Lung (tissue), 12 donors: ENCODE data around the gene DHRS1. TPM values are rescaled to one million over a fixed set of nuclear protein-coding genes. Genes with fewer than 3 reads are reported as not detected.

Experiments used
- ATAC-seq: fragments of 200-7000 bp; cut with Tn5 transposase; one replicate; pipeline ENCODE4 v1.9.1; 2020; ENCODE audit warnings: moderate number of reproducible peaks; ENCODE audit not compliant: insufficient read depth, low FRiP score
- DNase-seq, 3 donors: peaks; one replicate each; pipeline ENCODE4 v3.0.0-alpha.2; 2013 to 2017
- H3K27ac ChIP-seq, 2 donors: one replicate each; pipeline ENCODE4 v1.5.1; 2013; ENCODE audit warnings: mild to moderate bottlenecking in 2 of 2, moderate library complexity in 2 of 2, control low read depth in 1 of 2, inconsistent platforms in 1 of 2, low read depth in 1 of 2, low read length in 1 of 2
- H3K27me3 ChIP-seq, 3 donors: one replicate each; pipeline ENCODE4 v1.5.1; 2013; ENCODE audit warnings: low read length in 2 of 3; ENCODE audit not compliant: control insufficient read depth in 3 of 3, insufficient read depth in 3 of 3
- H3K36me3 ChIP-seq, 4 donors: one replicate each; pipeline ENCODE4 v1.5.1; 2013; ENCODE audit warnings: low read length in 4 of 4, mild to moderate bottlenecking in 1 of 4, moderate library complexity in 1 of 4; ENCODE audit not compliant: control insufficient read depth in 4 of 4, insufficient read depth in 4 of 4
- H3K4me1 ChIP-seq, 5 donors: one replicate each; pipeline ENCODE4 v1.5.1; 2013; ENCODE audit warnings: low read length in 5 of 5, mild to moderate bottlenecking in 2 of 5, moderate library complexity in 1 of 5; ENCODE audit not compliant: control insufficient read depth in 5 of 5, insufficient read depth in 5 of 5
- H3K4me3 ChIP-seq: one replicate; pipeline ENCODE4 v1.5.1; 2013; ENCODE audit warnings: mild to moderate bottlenecking, control low read depth, moderate library complexity
- H3K9ac ChIP-seq, 2 donors: one replicate each; pipeline ENCODE4 v1.5.1; 2013; ENCODE audit warnings: low read length in 2 of 2, control low read depth in 1 of 2; ENCODE audit not compliant: insufficient read depth in 1 of 2
- H3K9me3 ChIP-seq, 4 donors: one replicate each; pipeline ENCODE4 v1.5.1; 2013; ENCODE audit warnings: low read length in 3 of 4, mild to moderate bottlenecking in 1 of 4, moderate library complexity in 1 of 4; ENCODE audit not compliant: control insufficient read depth in 4 of 4, insufficient read depth in 3 of 4
- WGBS, 2 donors: extraction: QIAGEN DNeasy Blood & Tissue Kit; methylation state at CpG; one replicate each; pipeline ENCODE4 v1.1.7; 2013; 5-methylcytosine and 5-hydroxymethylcytosine counted together
- polyA plus RNA-seq, 2 donors: library from polyadenylated mRNA; stranded (reverse); fragments of 200-250 nt; gene quantifications; one replicate each; pipeline ENCODE4 v1.2.1, GENCODE V29; 2013
- total RNA-seq, 2 donors: library from RNA; depleted of rRNA in 1 of 2; stranded (reverse); fragments of >200 nt in 1 of 2; gene quantifications; one replicate each; pipeline ENCODE4 v1.2.1, GENCODE V29; 2014 to 2021
- TF ChIP-seq, protein P1 (sequence below): IDR thresholded peaks from 2 replicates; pipeline ENCODE4 v1.5.1; 2012; ENCODE audit warnings: mild to moderate bottlenecking; ENCODE audit errors: control extremely low read depth, extremely low read depth
- donor health status: control.
- donor health status: control.
- donor health status: Bipolar disorder and iron deficiency.
- donor health status: healthy.
- donor health status: DM: yes; HTN: yes; CAD: no.

DHRS1 gene
- total and polyA plus RNA-seq, 4 donors: 20.6 to 27.8 (median 22.4) TPM

DNA sequence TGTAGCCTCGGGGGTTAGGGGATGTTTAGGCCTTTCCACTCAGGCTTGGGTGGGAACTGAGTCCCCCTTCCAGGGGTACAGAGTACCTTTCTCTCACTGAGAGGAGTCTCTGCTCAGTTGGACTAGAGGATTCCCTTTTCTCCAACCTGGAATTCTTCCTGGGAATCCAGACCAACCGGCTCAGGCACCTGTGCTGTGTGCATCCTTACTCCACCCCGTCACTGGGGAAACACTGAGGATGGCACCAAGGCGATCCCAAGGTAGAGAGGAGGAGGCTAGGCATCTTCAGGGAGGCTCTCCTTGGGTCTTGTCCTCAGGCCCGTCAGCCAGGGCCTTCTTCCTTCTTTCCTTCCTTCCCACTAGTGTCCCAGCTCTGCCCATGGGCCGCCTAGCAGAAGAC is 35.7 kb downstream of the DHRS1 start:
- TF ChIP-seq, protein P1, sequence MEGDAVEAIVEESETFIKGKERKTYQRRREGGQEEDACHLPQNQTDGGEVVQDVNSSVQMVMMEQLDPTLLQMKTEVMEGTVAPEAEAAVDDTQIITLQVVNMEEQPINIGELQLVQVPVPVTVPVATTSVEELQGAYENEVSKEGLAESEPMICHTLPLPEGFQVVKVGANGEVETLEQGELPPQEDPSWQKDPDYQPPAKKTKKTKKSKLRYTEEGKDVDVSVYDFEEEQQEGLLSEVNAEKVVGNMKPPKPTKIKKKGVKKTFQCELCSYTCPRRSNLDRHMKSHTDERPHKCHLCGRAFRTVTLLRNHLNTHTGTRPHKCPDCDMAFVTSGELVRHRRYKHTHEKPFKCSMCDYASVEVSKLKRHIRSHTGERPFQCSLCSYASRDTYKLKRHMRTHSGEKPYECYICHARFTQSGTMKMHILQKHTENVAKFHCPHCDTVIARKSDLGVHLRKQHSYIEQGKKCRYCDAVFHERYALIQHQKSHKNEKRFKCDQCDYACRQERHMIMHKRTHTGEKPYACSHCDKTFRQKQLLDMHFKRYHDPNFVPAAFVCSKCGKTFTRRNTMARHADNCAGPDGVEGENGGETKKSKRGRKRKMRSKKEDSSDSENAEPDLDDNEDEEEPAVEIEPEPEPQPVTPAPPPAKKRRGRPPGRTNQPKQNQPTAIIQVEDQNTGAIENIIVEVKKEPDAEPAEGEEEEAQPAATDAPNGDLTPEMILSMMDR: no peak
- Histone ChIP-seq H3K4me1 (peaks cover 0 to 9% (median 7%) of the 10 kb centered on the region in 5 donors), H3K9ac (no peak overlapping the region), H3K27ac (no peak overlapping the region), H3K27me3 (no peaks in the 10 kb centered on the region), H3K4me3 (no peak overlapping the region), H3K36me3 (peaks cover 3 to 30% (median 7%) of the 10 kb centered on the region in 4 donors), H3K9me3 (no peaks in the 10 kb centered on the region)
- WGBS, 2 donors: 75 to 88% methylated on average over 6 of the region's 6 CpGs
- DNase-seq (no peak), ATAC-seq (no peak)

DNA sequence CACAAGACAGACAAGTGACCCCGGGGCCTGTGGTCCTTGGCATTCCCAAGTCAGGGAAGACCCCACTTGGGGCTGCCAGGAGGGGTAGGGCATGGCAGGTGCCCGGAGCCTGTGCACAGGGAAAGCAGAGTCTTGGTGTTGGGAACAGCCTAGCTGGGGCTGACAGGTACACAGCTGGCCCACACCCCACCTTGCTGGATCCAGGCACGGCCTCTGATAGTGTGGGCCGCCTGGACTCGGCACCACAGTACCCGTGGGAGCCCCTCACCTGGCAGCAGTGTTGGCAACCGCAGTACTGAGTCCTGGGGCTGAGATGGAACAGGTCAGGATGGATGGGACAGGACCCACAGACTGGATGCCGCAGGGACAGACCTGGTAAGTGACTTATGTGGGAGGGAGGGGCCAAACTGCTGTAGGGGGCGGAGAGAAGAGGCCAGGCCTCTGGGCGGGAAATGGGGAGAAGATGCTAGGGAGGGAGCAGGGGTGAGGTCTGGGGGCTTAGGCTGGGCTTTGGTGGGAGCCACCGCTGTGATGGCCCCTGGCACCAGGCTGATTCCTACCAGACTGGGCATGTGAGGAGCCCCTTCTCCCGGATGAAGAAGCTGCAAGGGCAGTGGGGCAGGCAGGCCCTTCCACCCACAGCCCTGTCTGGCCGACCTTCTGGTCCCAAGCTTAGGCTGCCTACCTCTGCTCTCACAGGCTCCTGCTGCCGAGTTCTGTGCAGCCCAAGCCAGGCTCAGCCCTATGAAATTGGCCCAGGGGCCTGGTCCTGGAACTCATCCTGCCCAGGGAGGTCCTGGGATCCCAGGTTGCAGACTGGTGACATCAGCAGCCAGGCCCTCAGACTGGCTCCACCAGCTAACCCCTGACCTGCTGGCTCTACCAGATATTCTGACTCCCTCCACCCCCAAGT is 36.5 kb downstream of the DHRS1 start, which contains the start of gene TGM1:
Gene TGM1 (minus strand): TSS at position 357 of the 913 bp plus-strand sequence. CDS start 825 bp downstream, outside the sequence.
- Histone ChIP-seq H3K9me3 (no peaks in the 10 kb centered on the region), H3K4me3 (no peak within 1 kb of the TSS), H3K27ac (no peak within 1 kb of the TSS), H3K27me3 (no peaks in the 10 kb centered on the region), H3K36me3 (peaks cover 3 to 24% (median 7%) of the 10 kb centered on the region in 4 donors), H3K4me1 (peaks cover 0 to 11% (median 7%) of the 10 kb centered on the region in 5 donors), H3K9ac (no peak within 1 kb of the TSS)
- 81 to 92% methylated on average over 14 of the region's 14 CpGs for WGBS, 2 donors
- TF ChIP-seq, protein P1: no peak
- no peak for ATAC-seq
- no peak for DNase-seq

DNA sequence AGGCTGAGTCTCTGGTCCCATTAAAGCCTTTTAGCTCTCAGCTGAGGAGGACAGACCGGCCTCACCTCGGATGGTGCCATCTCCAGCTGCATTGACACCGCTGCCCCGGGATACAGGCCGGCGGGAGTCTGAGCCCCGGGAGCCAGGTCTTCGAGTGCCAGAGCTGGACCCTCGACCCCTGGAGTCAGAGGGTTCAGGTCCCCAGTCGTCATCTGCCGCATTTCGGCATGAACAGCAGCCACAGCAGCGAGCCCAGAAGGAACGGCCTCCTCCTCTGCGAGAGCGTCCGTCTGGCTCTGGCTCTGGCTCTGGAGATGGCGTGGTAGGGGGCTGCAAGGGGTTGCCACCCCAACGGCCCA is 37.6 kb downstream of the DHRS1 start:
- WGBS, 2 donors: 92 to 94% methylated on average over 19 of the region's 19 CpGs
- TF ChIP-seq, protein P1: no peak
- peaks cover 0 to 11% (median 7%) of the 10 kb centered on the region in 5 donors for H3K4me1 ChIP-seq
- no peak overlapping the region for H3K4me3 ChIP-seq
- no peak for ATAC-seq
- no peaks in the 10 kb centered on the region for H3K27me3 ChIP-seq
- H3K9ac ChIP-seq: no peak overlapping the region
- DNase-seq: no peak
- H3K36me3 ChIP-seq: peaks cover under 1 to 14% (median 2%) of the 10 kb centered on the region in 4 donors
- H3K9me3 ChIP-seq: no peaks in the 10 kb centered on the region
- no peak overlapping the region for H3K27ac ChIP-seq
